Stomach (tissue), 9 donors: Measurements from ENCODE around the gene TBPL1. TPM values are rescaled to one million over a fixed set of nuclear protein-coding genes. Genes with fewer than 3 reads are reported as not detected.
"Not testable (repeated sequence)": the region's sequence is repeated elsewhere in the genome, so short reads cannot be mapped to it uniquely, and the experiment has no call there.

Source experiments
- DNase-seq, 2 donors: peaks; one replicate each; pipeline versions ENCODE4 v3.0.0 to v3.0.0-alpha.2; 2013 to 2019
- H3K27ac ChIP-seq, 5 donors: fragments of 200-600 bp in 4 of 5; sonication (generic) in 4 of 5; one replicate each; pipeline ENCODE4 v1.5.1; 2013 to 2019; ENCODE audit warnings: mild to moderate bottlenecking in 1 of 5, moderate library complexity in 1 of 5
- H3K27me3 ChIP-seq, 3 donors: fragments of 200-600 bp; sonication (generic); one replicate each; pipeline ENCODE4 v1.5.1; 2017 to 2019; ENCODE audit warnings: mixed run types in 1 of 3
- H3K36me3 ChIP-seq, 4 donors: fragments of 200-600 bp; sonication (generic); 1 replicate in 3 of 4; 2 replicates in 1 of 4; pipeline ENCODE4 v1.5.1; 2016 to 2019
- H3K4me1 ChIP-seq, 4 donors: fragments of 200-600 bp; sonication (generic); one replicate each; pipeline ENCODE4 v1.5.1; 2016 to 2019
- H3K4me3 ChIP-seq, 4 donors: fragments of 200-600 bp; sonication (generic) in 3 of 4; one replicate each; pipeline ENCODE4 v1.5.1; 2016 to 2019; ENCODE audit warnings: mild to moderate bottlenecking in 1 of 4
- H3K9me3 ChIP-seq, 4 donors: fragments of 200-600 bp; sonication (generic); one replicate each; pipeline ENCODE4 v1.5.1; 2016 to 2019
- EP300 ChIP-seq: sonication (generic); formaldehyde crosslinking; IDR thresholded peaks from one replicate; pipeline ENCODE4 v1.6.1; 2017; ENCODE audit warnings: antibody characterized with exemption
- POLR2A ChIP-seq, 4 donors: fragments of 450-650 bp; IDR thresholded peaks; one replicate each; pipeline ENCODE4 v1.6.1; 2016; ENCODE audit warnings: antibody characterized with exemption in 4 of 4, control low read depth in 2 of 4, mild to moderate bottlenecking in 1 of 4, moderate library complexity in 1 of 4
- POLR2AphosphoS5 ChIP-seq, 3 donors: sonication (generic); formaldehyde crosslinking; IDR thresholded peaks; one replicate each; pipeline ENCODE4 v1.6.1; 2016; ENCODE audit warnings: antibody characterized with exemption in 3 of 3
- WGBS, 5 donors: extraction: QIAGEN DNeasy Blood & Tissue Kit in 3 of 5; methylation state at CpG; one replicate each; pipeline versions ENCODE4 v1.1.5 to v1.1.7; 2013 to 2018; 5-methylcytosine and 5-hydroxymethylcytosine counted together
- intact Hi-C: fragments of 100-400 bp; cut with DNase I; formaldehyde crosslinking; loops from one replicate; pipeline ENCODE4 v1.15.1; 2023; ENCODE audit warnings: low total_unique reads
- polyA plus RNA-seq, 3 donors: library from polyadenylated mRNA; stranded (reverse); fragments of 200-250 nt; gene quantifications; one replicate each; pipeline ENCODE4 v1.2.3, GENCODE V29; 2013
- total RNA-seq, 5 donors: library from RNA; depleted of rRNA; stranded (reverse); fragments of >200 nt; gene quantifications; one replicate each; pipeline versions ENCODE4 v1.1.0 to v1.2.3, GENCODE V29; 2014 to 2016
- TF ChIP-seq, protein P1 (sequence below), 7 experiments: fragments of 450-650 bp in 4 of 7; fragments of 200-600 bp in 3 of 7; sonication (generic) in 3 of 7; IDR thresholded peaks; one replicate each; pipeline ENCODE4 v1.5.1; 2016 to 2019; ENCODE audit warnings: antibody characterized with exemption in 7 of 7, control low read depth in 2 of 7, mild to moderate bottlenecking in 1 of 7
- donor health status: healthy with polysubstance abuse.
- donor health status: Bipolar disorder and iron deficiency.
- donor health status: healthy.

The TBPL1 gene
- total and polyA plus RNA-seq, 8 donors, result 0.29 to 67.7 (median 17.7) TPM

DNA sequence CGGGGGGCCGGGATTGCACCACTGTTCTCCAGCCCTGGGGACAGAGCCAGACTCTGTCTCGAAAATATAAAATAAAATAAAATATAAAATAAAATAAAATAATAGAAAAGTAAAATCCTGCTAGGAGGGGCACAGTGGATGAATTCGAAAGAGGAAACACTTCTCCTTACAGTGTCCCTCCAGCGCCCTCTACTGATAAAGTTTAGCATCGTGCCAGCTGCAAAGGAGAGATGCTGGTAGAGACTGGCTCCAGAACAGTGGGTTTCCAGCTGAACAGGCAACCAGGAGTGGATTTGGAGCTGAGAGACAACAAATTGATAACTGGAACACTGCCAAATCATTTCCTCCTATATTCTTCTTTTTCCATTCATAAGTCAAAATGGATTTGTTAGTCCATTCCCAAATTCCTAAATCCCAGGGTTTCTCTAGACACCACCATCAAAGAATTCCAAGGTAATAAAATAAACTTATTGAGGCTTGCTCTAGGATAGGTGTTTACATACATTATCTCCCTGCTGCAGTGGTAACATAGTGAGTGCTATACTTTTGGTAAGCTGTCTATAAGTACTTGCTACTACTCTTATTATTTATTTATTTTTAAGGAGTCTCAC lies 31.7 kb upstream of the TBPL1 start:
- Histone ChIP-seq H3K4me3 (no peak overlapping the region), H3K4me1 (peaks cover 0 to 11% (median 0%) of the 10 kb centered on the region in 4 donors), H3K36me3 (no peaks in the 10 kb centered on the region), H3K27me3 (peaks cover 0 to 7% (median 0%) of the 10 kb centered on the region in 3 donors), H3K9me3 (no peaks in the 10 kb centered on the region), H3K27ac (no peak overlapping the region)
- DNase-seq, result peak; percentile 86 to 90
- intact Hi-C loops, result loop anchor here (5.0 to 10.0 kb wide), 2 partner anchors 143 to 171 kb away; no protein-coding TSS in a partner anchor
- TF ChIP-seq POLR2AphosphoS5 (IDR thresholded peaks at IDR 0.05) (no peak), POLR2A (IDR thresholded peaks at IDR 0.05) (no peak), EP300 (no peak)
- TF ChIP-seq, protein P1, sequence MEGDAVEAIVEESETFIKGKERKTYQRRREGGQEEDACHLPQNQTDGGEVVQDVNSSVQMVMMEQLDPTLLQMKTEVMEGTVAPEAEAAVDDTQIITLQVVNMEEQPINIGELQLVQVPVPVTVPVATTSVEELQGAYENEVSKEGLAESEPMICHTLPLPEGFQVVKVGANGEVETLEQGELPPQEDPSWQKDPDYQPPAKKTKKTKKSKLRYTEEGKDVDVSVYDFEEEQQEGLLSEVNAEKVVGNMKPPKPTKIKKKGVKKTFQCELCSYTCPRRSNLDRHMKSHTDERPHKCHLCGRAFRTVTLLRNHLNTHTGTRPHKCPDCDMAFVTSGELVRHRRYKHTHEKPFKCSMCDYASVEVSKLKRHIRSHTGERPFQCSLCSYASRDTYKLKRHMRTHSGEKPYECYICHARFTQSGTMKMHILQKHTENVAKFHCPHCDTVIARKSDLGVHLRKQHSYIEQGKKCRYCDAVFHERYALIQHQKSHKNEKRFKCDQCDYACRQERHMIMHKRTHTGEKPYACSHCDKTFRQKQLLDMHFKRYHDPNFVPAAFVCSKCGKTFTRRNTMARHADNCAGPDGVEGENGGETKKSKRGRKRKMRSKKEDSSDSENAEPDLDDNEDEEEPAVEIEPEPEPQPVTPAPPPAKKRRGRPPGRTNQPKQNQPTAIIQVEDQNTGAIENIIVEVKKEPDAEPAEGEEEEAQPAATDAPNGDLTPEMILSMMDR (IDR thresholded peaks at IDR 0.05), result peak in 5 of 7 experiments; percentile 17 to 84 (median 74)
- 23 to 28% (median 27%) methylated on average over 6 of the region's 6 CpGs for WGBS, 5 donors

DNA sequence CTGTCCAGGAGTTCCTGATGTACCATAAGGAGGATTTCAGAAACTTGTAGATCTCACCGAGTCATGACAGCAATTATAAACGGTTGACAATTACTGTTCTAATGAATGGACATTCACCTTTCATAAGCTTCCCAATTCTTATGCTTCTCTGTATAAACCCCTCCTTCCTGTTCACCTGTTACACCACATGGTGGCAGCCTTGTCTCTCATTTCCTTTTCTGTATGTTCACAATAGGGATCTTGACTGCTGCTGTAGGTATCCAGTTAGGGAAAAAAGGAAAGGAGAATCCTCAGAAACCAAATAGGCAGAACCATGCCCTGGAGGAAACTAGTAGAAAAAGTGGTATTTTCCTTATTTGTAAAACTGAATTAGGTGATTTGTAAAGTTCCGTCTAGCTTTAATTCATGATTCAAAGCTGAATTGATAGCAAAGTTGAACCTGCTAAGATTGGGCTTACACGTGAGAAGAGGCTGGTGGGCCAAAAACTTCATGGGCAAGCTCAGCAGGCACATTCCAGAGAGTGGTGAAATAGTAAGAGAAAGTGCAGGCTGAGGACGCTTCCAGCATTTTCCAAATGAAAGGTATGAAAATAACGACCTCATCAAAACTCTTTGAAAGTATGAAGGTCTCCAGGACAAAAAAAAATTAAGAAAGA lies 29.0 kb upstream of the TBPL1 start:
- H3K9me3 ChIP-seq, result no peaks in the 10 kb centered on the region
- peaks cover 0 to 18% (median 0%) of the 10 kb centered on the region in 3 donors for H3K27me3 ChIP-seq
- 19 to 31% (median 27%) methylated on average over 6 of the region's 6 CpGs for whole genome bisulfite sequencing, 5 donors
- H3K4me3 ChIP-seq, result no peak overlapping the region
- no peaks in the 10 kb centered on the region for H3K36me3 ChIP-seq
- H3K27ac ChIP-seq, result no peak overlapping the region
- peak; percentile 74 to 92 for DNase-seq
- TF ChIP-seq, protein P1 (IDR thresholded peaks at IDR 0.05), result peak in 5 of 7 experiments; percentile 78 to 94 (median 83)
- TF ChIP-seq POLR2AphosphoS5 (IDR thresholded peaks at IDR 0.05), result peak in 2 of 3 donors; percentile 39 to 52
- no peak for TF ChIP-seq POLR2A (IDR thresholded peaks at IDR 0.05)
- no peak for TF ChIP-seq EP300
- H3K4me1 ChIP-seq, result peaks cover 0 to 6% (median 0%) of the 10 kb centered on the region in 4 donors
- intact Hi-C loops, result loop anchor here (5.0 to 10.0 kb wide), 2 partner anchors 141 to 168 kb away; no protein-coding TSS in a partner anchor

DNA sequence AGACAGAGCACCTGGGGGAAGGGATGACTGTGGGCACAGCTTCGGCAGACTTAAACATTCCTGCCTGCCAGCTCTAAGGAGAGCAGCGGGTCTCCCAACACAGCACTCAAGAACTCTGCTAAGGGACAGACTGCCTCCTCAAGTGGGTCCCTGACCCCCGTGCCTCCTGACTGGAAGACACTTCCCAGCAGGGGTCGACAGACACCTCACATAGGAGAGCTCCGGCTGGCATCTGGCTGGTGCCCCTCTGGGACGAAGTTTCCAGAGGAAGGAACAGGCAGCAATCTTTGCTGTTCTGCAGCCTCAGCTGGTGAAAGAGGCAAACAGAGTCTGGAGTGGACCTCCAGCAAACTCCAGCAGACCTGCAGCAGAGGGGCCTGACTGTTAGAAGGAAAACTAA lies 21.8 kb upstream of the TBPL1 start:
- H3K9me3 ChIP-seq, result peaks cover 0 to 11% (median 5%) of the 10 kb centered on the region in 4 donors
- H3K27ac ChIP-seq, DNase-seq, intact Hi-C loops, H3K36me3 ChIP-seq, H3K4me1 ChIP-seq, H3K4me3 ChIP-seq: not testable (repeated sequence)
- WGBS, 5 donors, result 71 to 89% (median 81%) methylated on average over 5 to 6 of the region's 6 CpGs
- H3K27me3 ChIP-seq, result peaks cover 0 to 10% (median 0%) of the 10 kb centered on the region in 3 donors

DNA sequence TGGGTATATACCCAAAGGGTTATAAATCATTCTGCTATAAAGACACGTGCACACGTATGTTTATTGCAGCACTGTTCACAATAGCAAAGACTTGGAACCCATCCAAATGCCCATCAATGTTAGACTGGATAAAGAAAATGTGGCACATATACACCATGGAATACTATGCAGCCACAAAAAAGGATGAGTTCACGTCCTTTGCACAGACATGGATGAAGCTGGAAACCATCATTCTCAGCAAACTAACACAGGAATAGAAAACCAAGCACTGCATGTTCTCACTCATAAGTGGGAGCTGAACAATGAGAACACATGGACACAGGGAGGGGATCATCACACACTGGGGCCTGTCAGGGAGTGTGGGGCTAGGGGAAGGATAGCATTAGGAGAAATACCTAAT lies 16.7 kb upstream of the TBPL1 start:
- DNase-seq, H3K4me3 ChIP-seq, H3K36me3 ChIP-seq, intact Hi-C loops, H3K27ac ChIP-seq, H3K4me1 ChIP-seq, H3K27me3 ChIP-seq: not testable (repeated sequence)
- peaks cover 0 to 11% (median 5%) of the 10 kb centered on the region in 4 donors for H3K9me3 ChIP-seq
- WGBS, 5 donors, result 89 to 94% (median 91%) methylated on average over 3 of the region's 3 CpGs

DNA sequence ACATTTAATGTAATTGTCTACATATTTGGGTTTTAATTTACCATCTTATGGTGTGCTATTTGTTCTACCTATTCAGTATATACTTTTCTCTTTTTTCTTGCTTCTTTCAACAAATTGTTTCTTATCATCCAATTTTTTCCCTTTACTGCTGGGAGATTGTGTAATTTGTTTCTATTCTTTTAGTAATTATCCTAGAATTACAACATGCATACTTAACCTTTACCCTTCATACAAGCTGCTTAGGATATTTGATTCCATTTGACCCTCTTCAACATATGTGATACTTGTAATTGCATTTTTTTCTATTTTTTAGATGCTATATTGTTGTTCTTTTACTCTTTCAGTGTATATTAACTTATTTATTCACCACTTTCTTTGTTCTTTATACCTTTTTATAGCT lies 15.1 kb upstream of the TBPL1 start:
- H3K36me3 ChIP-seq, result no peaks in the 10 kb centered on the region
- TF ChIP-seq POLR2A (IDR thresholded peaks at IDR 0.05) (no peak), POLR2AphosphoS5 (IDR thresholded peaks at IDR 0.05) (no peak), EP300 (no peak)
- TF ChIP-seq, protein P1 (IDR thresholded peaks at IDR 0.05), result no peak
- intact Hi-C loops, result no loop called here
- no peaks in the 10 kb centered on the region for H3K27me3 ChIP-seq
- H3K9me3 ChIP-seq, result peaks cover 0 to 11% (median 5%) of the 10 kb centered on the region in 4 donors
- no peak for DNase-seq
- H3K4me3 ChIP-seq, result no peak overlapping the region
- H3K27ac ChIP-seq, result no peak overlapping the region
- H3K4me1 ChIP-seq, result no peaks in the 10 kb centered on the region
